Testis (tissue), 3 donors: ENCODE data around the gene PML. TPM values are rescaled to one million over a fixed set of nuclear protein-coding genes. Genes with fewer than 3 reads are reported as not detected.
"Not testable (repeated sequence)": the region's sequence is repeated elsewhere in the genome, so short reads cannot be mapped to it uniquely, and the experiment has no call there.

Source experiments
- DNase-seq: peaks from one replicate; pipeline ENCODE4 v3.0.0-alpha.2; 2019
- H3K27ac ChIP-seq, 2 donors: fragments of 200-600 bp; sonication (generic); one replicate each; pipeline ENCODE4 v1.5.1; 2019
- H3K27me3 ChIP-seq: fragments of 200-600 bp; sonication (generic); one replicate; pipeline ENCODE4 v1.5.1; 2019
- H3K36me3 ChIP-seq: fragments of 200-600 bp; sonication (generic); one replicate; pipeline ENCODE4 v1.5.1; 2017; ENCODE audit warnings: low read depth; ENCODE audit errors: missing control alignments
- H3K4me1 ChIP-seq: fragments of 200-600 bp; sonication (generic); one replicate; pipeline ENCODE4 v1.5.1; 2019
- H3K4me3 ChIP-seq, 2 donors: fragments of 200-600 bp; sonication (generic); one replicate each; pipeline ENCODE4 v1.5.1; 2017 to 2019
- H3K9me3 ChIP-seq: fragments of 200-600 bp; sonication (generic); one replicate; pipeline ENCODE4 v1.5.1; 2017
- CTCF ChIP-seq, 3 experiments: fragments of 450-650 bp in 2 of 3; fragments of 200-600 bp in 1 of 3; sonication (generic) in 1 of 3; IDR thresholded peaks; one replicate each; pipeline ENCODE4 v1.5.1; 2016 to 2019; ENCODE audit warnings: antibody characterized with exemption in 3 of 3, mild to moderate bottlenecking in 2 of 3, moderate library complexity in 1 of 3
- POLR2A ChIP-seq: fragments of 450-650 bp; IDR thresholded peaks from one replicate; pipeline ENCODE4 v1.6.1; 2017; ENCODE audit warnings: antibody characterized with exemption, mild to moderate bottlenecking, moderate library complexity
- WGBS, 2 donors: methylation state at CpG; one replicate each; pipeline ENCODE4 v1.1.5; 2018; 5-methylcytosine and 5-hydroxymethylcytosine counted together
- intact Hi-C: fragments of 100-400 bp; cut with DNase I; formaldehyde crosslinking; loops from one replicate; pipeline ENCODE4 v1.15.1; 2023; ENCODE audit warnings: low total_unique reads
- polyA plus RNA-seq: library from polyadenylated mRNA; stranded (reverse); fragments of 350-450 nt; fragmentation: Illumina TruSeq; extraction: RNeasy Lipid Tissue Mini Kit (QIAGEN cat#74804); gene quantifications from one replicate; pipeline ENCODE4 v1.2.3, GENCODE V29; 2014; ENCODE audit warnings: low read depth, low replicate concordance; ENCODE audit not compliant: insufficient read depth
- total RNA-seq, 2 donors: library from RNA; depleted of rRNA; stranded (reverse); fragments of >200 nt; gene quantifications; one replicate each; pipeline ENCODE4 v1.2.3, GENCODE V29; 2016

The PML gene
- total and polyA plus RNA-seq, 3 donors from 2014 or later = 20.9 to 59.5 (median 53.9) TPM

DNA sequence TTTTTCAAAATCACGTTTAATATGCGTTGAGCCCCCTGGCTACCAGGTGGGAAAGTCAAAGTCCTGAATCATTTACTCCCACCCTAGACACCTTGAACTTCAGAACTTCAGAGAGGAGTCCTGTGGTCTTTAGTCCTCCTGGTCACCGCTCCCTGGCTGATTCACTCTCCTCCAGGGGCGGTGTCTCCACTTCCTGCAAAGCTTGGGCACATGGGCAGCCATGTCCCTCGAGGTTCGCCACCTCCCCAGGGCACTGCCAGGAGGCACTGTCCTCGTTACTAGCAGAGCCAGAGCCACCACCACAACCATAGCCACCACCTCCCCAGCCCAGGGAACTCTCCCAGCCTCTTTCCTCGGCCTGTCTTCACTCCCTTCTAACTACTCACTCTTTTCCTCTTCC lies 37.2 kb upstream of the PML start:
- Histone ChIP-seq H3K36me3 (no peaks in the 10 kb centered on the region), H3K4me3 (no peak overlapping the region), H3K9me3 (no peaks in the 10 kb centered on the region), H3K27me3 (no peaks in the 10 kb centered on the region), H3K27ac (no peak overlapping the region), H3K4me1 (peaks cover 6% of the 10 kb centered on the region)
- no peak for DNase-seq
- TF ChIP-seq POLR2A (no peak), CTCF (IDR thresholded peaks at IDR 0.05) (no peak)
- 86% methylated on average over 8 of the region's 8 CpGs for WGBS, 2 donors
- intact Hi-C loops = no loop called here

DNA sequence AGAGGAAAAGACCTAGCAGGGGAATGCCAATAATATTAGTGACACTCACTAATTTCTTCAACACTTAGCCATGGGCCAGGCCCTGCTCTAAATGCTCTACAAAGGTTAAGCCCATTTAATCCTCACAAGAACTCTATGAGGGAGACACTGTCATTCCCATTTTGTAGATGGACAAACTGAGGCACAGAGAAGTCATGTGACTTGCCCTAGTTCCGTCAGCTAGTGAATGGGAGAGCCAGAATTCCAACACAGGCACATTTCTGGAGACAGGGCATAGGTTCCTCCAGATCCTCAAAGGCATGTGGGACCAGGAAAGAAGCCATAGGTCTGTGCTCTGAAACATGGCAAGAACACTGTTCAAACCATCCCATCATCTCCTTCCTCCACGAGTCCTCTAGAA lies 36.7 kb upstream of the PML start:
- intact Hi-C loops = no loop called here
- H3K4me3 ChIP-seq = no peak overlapping the region
- WGBS, 2 donors = 92 to 95% methylated on average over 2 of the region's 2 CpGs
- no peak for TF ChIP-seq POLR2A
- TF ChIP-seq CTCF (IDR thresholded peaks at IDR 0.05) = no peak
- DNase-seq = no peak
- no peaks in the 10 kb centered on the region for H3K9me3 ChIP-seq
- H3K27me3 ChIP-seq = no peaks in the 10 kb centered on the region
- H3K4me1 ChIP-seq = peaks cover 1% of the 10 kb centered on the region
- H3K27ac ChIP-seq = no peak overlapping the region
- H3K36me3 ChIP-seq = no peaks in the 10 kb centered on the region

DNA sequence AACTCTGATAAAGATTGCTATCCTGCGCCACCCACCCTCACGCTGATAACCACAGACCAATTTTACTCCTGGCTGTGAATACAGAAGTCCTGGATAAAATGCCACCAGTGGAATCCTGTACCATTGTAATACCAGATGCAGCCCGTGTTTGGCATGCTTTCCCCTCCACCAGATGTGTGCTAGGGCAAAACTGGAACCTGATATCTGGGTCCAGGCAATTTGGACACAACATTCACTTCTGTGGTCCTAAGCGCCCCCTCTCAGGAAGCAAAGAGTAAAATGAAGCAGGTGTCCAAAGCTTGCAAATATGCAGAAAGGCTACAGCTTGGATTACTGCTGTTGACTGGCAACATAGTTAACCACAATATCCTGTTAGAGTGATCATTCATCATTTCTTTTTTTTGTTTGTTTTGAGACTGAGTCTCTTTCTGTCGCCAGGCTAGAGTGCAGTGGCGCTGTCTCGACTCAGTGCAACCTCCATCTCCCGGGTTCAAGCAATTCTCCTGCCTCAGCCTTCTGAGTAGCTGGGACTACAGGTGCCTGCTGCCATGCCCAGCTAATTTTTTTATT lies 35.4 kb upstream of the PML start:
- 67 to 75% methylated on average over 8 of the region's 8 CpGs for WGBS, 2 donors
- Histone ChIP-seq H3K4me1 (no peaks in the 10 kb centered on the region), H3K36me3 (no peaks in the 10 kb centered on the region), H3K4me3 (no peak overlapping the region), H3K27ac (no peak overlapping the region), H3K9me3 (no peaks in the 10 kb centered on the region), H3K27me3 (no peaks in the 10 kb centered on the region)
- no peak for TF ChIP-seq POLR2A
- no peak for TF ChIP-seq CTCF (IDR thresholded peaks at IDR 0.05)
- DNase-seq = no peak
- intact Hi-C loops = no loop called here

DNA sequence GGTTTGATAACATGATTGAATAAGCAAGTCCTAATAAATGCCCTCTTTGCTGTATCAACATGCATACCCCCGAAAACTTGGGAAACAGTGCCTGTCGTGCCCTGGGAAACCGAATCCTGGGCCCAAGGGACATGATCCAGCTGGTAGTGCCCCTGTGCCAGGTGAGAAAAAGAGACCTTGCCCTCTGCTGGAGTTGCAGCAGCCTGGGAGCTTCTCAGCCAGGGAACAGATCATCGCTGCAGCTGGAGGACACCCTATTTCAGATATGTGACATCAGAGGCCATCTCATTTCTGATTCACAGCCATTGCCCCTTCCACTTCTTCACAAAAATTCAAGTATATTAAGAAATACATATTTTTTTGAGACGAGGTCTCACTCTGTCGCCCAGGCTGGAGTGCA lies 34.7 kb upstream of the PML start:
- Histone ChIP-seq H3K4me3 (no peak overlapping the region), H3K27ac (no peak overlapping the region), H3K36me3 (no peaks in the 10 kb centered on the region), H3K27me3 (no peaks in the 10 kb centered on the region), H3K4me1 (no peaks in the 10 kb centered on the region), H3K9me3 (no peaks in the 10 kb centered on the region)
- intact Hi-C loops = no loop called here
- no peak for DNase-seq
- WGBS, 2 donors = 85 to 89% methylated on average over 6 of the region's 6 CpGs
- TF ChIP-seq POLR2A = no peak
- no peak for TF ChIP-seq CTCF (IDR thresholded peaks at IDR 0.05)

DNA sequence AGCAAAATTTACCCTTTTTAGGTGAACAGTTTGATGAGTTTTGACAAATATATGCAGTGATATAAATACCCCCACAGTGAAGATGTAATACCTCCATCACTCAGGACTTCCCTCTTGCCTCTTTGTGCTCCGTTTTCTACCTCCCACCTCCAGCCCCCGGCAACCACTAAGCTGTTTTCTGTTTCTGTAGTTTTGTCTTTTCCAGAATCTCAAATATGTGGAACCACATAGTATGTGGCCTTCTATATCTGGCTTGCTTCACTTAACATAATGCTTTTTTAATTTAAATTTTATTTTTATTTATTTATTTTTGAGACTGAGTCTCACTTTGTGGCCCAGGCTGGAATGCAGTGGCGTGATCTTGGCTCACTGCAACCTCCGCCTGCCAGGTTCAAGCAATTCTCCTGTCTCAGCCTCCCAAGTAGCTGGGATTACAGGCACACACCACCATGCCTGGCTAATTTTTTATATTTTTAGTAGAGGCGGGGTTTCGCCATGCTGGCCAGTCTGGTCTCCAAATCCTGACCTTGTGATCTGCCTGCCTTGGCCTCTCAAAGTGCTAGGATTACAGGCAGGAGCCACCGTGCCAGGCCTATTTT lies 33.9 kb upstream of the PML start:
- H3K36me3 ChIP-seq, H3K27me3 ChIP-seq, H3K27ac ChIP-seq, H3K4me3 ChIP-seq, intact Hi-C loops, H3K9me3 ChIP-seq, DNase-seq, H3K4me1 ChIP-seq: not testable (repeated sequence)
- WGBS, 2 donors = 83 to 96% methylated on average over 7 of the region's 7 CpGs
